Glomerular visceral epithelial cell (primary cell): ENCODE results near the gene SLC25A21.
"Not testable (repeated sequence)": the region's sequence is repeated elsewhere in the genome, so short reads cannot be mapped to it uniquely, and the experiment has no call there.

Experiments
- DNase-seq: peaks from one replicate; pipeline ENCODE4 v3.0.0-alpha.2; 2016; ENCODE audit errors: extremely low spot score

SLC25A21 gene

DNA sequence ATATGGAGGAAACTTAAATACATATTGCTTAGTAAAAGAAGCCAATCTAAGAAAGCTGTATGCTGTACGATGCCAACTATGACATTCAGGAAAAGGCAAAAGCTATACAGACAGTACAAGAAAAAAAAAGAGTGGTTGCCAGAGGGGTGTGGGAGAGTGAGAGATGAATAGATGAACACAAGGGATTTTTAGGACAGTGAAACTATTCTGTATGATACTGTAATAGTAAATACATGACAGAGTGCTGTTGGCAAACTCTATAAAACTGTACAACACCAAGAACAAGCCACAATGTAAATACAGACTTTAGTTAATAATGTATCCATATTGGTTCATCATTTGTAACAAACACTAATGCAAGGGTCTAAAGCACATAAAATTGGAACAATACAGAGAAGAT lies 14.5 kb upstream of the SLC25A21 start:
- DNase-seq, result no peak

DNA sequence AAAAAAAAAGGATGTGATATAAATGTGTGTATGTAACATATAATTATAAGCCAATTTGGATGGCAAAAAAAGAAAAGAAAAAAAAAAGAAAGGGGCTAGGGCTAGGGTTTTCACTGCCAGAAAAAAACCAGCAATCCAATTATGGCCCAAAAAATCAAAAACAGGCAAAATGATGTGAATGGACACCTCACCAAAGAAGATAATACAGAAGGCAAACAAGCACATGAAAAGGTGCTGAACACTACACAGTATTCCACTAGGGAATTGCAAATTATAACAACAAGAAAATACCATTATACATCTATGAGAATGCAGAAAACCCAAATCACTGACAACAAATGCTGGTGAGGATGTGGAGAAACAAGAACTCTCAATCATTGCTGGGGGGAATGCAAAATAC lies 13.3 kb upstream of the SLC25A21 start:
- DNase-seq, result no peak

DNA sequence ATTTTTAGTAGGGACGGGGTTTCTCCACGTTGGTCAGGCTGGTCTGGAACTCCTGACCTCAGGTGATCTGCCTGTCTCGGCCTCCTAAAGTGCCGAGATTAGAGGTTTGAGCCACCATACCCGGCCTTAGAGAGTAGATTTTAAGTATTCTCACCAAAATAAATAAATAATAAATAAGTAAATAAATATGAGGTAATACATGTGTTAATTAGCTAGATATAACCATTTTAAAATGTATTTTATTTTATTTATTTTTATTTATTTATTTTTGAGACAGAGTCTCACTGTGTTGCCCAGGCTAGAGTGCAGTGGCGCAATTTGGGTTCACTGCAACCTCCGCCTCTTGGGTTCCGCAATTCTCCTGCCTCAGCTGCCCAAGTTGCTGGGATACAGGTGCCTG lies 12.1 kb upstream of the SLC25A21 start:
- DNase-seq, result not testable (repeated sequence)

DNA sequence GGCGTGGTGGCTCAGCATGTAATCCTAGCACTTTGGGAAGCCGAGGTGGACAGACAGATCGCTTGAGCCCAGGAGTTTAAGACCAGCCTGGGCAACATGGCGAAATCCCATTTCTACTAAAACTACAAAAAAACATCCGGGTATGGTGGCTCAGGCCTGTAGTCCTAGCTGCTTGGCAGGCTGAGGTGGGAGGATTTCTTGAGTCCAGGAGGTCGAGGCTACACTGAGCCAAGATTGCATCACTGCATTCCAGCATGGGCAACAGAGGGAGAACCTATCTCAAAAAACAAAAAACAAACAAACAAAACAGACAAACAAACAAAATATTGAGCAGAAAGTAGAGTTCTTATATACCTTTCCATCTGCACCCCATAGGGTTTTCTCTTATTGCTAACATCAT lies 9.0 kb upstream of the SLC25A21 start:
- no peak for DNase-seq

DNA sequence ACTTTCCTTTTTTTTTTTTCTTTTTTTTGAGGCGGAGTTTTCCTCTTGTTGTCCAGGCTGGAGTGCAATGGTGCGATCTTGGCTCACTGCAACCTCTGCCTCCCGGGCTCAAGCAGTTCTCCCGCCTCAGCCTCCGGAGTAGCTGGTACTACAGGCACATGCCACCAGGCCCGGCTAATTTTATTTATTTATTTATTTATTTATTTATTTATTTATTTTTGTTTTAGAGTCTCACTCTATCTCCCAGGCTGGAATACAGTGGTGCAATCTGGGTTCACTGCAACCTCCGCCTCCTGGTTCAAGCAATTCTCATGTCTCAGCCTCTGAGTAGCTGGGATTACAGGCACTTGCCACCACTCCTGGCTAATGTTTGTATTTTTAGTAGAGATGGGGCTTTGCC lies 8.5 kb upstream of the SLC25A21 start:
- not testable (repeated sequence) for DNase-seq

DNA sequence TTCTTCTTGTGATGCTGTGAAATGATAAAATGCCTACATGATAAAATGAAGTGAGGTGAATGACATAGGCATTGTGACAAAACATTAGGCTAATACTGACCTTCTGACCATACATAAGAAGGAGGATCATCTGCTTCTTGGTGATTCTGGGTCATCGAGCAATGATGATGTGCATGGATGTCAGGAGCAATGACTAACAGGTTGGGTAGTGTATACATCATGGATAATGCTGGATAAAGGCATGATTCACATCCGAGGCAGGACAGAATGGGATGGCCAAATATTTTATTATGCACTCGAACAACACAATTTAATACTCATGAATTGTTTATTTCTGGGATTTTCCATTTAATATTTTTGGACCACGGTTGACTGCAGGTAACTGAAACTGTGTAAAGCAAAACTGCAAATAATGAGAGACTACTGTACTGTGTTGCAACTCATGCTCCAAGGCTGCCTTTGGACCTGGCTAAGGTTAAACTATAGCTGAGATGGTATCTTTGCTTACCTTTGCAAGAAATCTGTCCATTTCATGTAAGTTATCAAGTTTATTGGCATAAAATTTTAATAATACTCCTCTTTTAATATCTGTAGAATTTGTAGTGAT lies 7.6 kb upstream of the SLC25A21 start:
- no peak for DNase-seq

DNA sequence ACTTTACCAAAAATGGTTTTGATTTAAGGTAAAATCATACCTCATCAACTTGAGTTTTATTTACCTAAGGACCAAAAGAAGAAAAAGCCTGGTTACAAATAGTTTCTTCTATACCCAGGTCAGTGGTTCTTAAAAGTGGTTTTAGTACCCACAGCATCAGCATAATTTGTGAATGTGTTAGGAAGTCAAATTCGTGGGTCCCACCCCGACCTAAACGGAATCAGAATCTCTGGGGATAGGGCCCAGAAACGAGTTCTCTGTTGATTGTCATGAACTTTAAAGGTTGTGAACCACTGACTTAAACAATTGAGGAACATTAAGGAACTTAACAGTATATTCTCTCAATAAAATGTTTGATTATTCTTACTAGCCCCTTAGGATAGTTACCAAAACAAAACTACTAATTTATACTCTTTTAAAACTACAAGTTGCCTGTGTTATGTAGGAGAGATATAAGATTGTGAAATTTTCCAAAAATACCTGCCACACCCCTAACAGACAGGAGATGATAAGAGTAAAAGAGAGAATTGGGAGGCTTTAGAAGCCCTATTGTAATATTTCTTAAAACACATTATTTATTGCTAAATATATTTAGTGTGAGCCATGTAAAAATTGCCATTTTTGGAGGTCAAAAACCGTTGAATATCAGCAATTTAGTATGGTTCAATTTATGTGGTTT lies 669 bp upstream of the SLC25A21 start:
- DNase-seq, result no peak

DNA sequence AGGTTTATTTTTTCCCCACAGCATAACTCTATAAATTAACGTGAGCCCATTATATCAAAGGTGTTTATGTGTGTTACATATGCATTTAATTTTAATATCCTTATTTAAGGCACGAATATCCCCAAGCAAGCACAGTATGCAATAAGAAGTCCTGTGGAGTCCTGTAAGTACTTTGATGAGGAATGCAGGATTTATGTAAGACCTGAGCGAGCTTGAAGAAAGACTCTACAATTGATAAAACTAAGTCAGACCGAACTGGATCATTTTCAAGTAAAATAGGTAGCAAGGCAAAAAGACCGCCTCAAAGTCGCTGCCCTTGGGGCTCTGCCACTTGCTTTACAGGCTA lies 755 bp downstream of the SLC25A21 start:
- DNase-seq, result no peak

DNA sequence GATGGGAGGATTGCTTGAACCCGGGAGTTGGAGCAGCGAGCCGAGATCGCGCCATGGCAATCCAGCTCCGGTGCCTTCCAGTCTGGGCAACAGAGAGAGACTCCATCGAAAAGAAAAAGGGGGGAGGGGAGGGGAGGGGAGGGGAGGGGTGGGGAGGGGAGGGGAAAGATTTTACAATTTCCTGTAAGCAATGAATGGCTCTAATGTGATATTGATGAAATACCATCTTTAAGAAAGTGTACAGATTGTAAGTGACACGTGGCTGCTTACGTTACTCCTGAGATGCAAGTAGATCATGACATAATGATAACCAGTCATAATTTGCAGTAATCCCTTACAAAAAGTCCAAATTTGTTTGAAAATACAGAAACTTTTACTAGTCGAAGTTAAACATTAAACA lies 1.4 kb downstream of the SLC25A21 start:
- DNase-seq, result no peak

DNA sequence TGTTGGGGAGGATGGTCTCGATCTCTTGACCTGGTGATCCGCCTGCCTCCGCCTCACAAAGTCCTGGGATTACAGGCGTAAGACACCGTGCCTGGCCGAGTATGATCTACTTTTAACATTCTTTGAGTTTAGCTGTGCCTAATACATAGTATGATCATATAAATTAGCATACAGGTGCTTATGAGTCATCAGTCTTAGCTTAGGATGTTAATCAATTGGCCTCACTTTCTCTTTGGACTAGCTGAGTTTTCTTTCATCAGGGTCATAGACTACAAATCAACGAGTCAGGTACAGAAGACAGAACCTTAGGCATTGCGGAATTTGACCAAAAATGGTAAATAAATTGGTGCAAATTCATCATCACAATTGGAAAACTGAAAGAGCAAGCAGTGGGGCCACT lies 2.2 kb downstream of the SLC25A21 start:
- DNase-seq, result no peak

DNA sequence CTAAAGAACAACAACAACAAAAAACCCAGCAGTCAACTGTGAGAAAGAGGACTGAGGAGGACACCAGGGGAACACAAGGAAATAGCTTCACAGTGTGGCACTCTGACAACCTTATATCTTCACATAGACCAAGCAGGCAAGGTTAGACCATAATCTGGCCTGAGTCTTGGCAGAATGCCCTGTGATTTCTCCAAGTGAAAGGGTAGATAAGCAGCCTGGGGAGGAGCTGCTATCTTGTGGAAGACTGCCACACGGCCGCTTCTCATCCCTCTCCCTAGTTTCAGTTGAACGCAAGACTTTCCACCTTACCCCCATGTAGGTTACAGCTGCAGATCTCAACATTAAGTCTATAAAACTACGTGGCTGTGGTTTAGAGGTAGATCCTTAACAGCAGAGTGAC lies 3.7 kb downstream of the SLC25A21 start:
- DNase-seq, result no peak

DNA sequence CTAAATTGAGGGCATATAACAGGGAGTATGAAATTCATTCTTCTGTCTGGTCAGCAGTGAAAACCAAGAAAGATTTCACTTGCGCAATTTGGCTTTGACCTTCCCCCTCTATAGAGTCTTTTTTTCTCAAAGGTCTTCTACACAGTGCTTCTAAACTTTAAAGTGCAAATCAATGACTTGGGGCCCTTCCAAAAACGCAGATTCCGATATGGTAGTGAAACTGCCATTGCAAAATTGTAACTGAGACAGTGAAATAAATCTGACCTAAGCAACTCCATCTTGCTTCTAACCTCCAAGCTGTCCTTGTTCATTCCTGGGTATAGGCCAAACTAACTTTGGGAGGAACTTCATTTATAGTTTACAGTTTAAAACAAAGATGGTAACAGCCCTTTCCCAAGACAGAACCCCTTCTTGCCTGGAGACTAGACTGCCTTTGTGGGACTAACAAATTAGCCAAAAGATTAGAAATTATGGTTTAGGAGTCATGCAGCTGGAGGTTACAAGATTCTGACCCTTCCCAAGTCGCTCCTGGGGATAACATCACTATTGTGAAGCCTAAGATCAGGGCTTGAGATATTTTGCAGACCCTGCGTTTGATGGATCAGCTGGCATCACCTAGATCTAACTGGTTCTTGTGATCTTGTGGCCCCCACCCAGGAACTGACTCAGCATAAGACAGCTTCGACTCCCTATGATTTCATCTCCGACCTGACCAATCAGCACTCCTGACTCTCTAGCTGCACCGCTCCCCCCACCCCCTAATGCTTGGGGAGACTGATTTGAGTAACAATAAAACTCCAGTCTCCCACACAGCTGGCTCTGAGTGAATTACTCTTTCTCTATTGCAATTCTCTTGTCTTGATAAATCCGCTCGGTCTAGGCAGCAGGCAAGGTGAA lies 5.0 kb downstream of the SLC25A21 start:
- DNase-seq, result no peak

DNA sequence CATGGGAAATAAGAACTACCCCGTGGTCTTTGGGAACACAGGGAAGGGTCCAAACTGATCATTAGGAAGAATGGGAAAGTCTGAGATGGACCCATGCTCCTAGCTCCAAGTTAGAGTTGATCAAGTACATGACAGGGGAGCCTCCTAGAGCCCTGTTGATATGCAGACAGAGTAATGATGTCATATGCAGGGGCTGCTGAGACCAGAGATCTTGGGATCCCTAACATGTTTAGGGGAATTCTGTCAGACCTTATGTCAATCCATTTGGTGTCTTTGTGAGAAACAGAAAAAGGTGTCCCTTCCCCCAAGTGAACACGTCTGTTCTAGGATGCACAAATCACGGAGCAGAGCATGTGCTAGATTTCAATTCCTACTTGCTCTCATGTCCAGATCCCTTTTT lies 6.6 kb downstream of the SLC25A21 start:
- DNase-seq, result no peak

DNA sequence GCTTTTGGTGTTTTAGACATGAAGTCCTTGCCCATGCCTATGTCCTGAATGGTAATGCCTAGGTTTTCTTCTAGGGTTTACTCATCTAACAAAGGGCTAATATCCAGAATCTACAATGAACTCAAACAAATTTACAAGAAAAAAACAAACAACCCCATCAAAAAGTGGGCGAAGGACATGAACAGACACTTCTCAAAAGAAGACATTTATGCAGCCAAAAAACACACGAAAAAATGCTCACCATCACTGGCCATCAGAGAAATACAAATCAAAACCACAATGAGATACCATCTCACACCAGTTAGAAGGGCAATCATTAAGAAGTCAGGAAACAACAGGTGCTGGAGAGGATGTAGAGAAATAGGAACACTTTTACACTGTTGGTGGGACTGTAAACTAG lies 10.1 kb downstream of the SLC25A21 start:
- not testable (repeated sequence) for DNase-seq

DNA sequence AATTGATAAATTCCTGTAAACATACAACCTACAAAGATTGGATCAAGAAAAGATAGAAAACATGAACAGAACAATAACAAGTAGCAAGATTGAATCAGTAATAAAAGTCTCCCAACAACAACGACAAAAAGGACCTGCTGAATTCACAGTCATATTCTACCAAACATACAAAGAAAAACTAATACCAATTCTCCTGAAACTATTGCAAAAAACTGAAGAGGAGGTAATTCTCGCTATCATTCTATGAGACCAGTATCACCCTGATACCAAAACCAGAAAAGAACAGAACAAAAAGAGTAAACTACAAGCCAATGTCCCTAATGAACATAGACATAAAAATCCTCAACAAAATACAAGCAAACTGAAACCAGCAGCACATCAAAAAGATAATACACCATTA lies 14.4 kb downstream of the SLC25A21 start:
- DNase-seq, result no peak

DNA sequence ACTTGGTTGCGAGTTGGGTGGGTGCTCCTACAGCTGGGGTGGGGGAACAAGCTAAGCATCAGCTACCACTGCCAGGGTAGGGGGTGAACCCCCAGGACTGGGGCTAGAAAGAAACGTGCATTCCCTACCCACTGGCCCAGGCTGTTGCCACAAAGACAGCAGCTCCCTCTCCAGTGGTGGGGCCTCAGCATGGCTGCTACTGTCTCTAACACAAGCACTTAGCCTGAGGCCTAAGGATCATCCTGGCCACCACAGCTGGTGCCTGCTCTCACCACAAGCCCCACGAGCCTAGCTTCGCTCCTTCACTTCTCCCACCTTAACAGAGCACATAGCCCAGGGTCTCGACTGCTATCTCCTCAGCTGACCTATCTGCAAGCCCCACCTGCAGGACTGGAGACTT lies 18.9 kb downstream of the SLC25A21 start:
- DNase-seq, result no peak

DNA sequence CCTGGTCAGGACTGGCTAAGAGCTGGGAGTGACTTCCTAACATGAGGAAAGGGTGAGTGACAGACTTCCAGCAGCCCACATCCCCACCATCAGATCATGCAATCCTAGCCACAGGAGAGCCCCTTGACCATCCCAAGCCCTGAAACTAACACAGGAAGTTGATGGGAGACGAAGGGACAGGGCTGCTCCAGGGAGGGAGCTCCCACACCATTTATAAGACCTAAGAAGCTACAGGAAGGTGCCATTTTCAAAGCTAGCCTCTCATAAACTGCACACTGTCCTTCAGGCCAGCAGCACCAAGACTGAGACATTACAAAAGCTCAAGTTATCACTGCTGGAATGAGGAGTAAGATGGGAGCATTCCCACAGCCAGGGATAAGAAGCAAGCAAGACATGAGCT lies 19.4 kb downstream of the SLC25A21 start:
- DNase-seq, result no peak

DNA sequence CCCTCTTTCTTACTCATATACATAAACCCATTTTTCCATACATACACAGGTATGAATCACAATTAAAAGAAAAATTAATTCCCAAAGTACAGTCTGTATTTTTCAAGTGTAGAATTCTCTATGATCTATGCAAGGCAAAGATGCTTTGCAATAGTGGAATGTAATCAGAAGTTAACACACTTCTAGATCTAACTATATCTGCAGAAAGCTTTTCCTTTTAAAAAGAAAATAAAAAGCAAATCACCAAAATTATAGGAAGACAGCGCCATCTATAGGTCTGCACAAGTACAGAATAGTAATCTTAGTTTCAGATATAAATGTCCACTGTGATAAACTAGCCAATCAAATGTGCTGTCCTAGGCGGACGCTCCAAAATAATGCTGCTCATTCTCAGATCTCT lies 22.0 kb downstream of the SLC25A21 start:
- DNase-seq, result peak; percentile 51

DNA sequence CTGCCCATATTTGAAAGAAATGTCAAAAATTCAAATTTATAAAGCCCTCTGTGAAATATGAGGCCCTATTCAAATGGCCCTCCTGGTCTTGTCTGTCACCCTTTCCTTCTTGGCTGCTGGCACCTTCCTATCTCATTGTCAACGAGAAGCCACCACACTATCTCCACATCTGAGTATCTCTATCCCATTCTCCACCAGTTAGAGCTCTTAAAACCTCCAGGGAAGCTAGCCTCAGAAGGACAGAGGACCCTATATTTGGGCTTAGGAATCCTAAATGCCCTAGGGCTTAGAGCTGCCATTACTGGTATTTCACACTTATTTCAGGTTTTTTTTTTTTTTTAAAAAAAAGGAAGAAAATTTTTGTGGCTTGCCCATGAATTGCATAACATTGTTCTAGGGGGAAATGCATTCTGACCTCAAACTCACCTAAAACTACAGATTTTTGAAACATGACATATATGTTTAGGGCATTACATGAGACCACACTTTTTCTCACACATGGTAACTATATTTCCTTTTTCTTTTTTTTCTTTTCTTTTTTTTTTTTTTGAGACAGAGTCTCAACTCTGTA lies 25.0 kb downstream of the SLC25A21 start:
- DNase-seq, result peak; percentile 13

DNA sequence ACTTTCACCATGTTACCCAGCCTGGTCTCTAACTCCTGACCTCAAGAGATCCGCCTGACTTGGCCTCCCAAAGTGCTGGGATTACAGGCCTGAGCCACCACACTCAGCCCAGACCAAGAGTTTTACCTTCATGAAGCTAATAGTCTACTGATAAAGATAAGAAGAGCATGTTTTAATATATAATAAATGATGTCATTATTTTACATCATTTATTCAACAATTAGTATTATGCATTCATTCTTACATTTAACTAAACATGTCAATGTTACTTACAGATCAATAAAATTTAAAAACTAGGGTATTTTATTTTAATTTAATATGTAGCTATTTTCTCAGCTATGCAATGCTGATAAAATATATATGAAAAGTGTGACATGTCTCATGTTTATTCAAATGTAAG lies 26.0 kb downstream of the SLC25A21 start:
- not testable (repeated sequence) for DNase-seq

DNA sequence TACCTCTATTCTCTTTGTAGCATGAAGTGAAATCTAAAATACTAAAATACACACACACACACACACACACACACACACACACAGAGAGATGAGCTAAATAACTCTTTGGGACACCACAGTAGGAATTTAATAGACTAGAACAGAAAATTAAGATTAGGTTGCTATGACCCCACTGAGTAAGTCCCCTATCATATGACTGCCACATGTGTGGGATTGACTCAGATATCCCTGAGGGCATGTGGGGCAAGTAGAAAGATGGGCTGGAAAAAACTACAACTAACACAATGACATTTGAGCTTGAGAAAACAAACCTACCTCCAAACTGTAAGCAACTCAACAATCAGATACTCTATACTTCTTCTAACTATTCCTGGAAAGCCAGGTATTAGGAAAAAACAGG lies 27.0 kb downstream of the SLC25A21 start:
- DNase-seq, result no peak

DNA sequence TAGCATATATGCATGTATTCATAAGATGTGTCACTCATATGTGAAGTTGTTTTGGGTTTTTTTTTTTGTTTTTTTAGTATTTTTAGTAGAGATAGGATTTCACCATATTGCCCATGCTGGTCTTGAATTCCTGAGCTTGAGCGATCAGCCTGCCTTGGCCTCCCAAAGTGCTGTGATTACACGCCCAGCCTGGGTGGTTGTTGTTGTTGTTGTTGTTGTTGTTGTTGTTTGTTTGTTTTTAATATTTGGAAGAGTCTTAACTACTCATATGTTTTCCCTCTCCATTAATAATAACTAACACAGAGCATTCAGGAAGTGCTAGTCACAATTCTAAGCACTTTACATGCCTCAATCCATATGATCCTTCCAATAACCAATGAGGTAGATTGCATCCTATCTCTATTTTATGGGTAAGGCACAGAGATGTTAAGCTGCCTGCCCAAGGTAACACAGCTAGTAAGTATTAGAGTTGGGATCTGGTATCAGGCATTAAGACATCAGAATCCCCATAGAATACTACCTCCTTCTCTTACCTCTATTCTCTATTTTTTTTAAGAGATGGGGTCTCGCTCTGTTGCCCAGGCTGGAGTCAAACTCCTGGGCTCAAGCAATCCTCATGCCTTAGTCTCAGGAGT lies 27.6 kb downstream of the SLC25A21 start:
- no peak for DNase-seq
